ENCODE data around the gene GSTK1. TPM values are rescaled to one million over a fixed set of nuclear protein-coding genes. Genes with fewer than 3 reads are reported as not detected.

Gene GSTK1
- total RNA-seq, 1 experiment from 2014 or later, result 79.9 TPM

- Mint-ChIP-seq H3K27me3 (ENCODE audit: insufficient read depth, unreplicated experiment) (no peaks in the 10 kb centered on the region), H3K4me1 (ENCODE audit: insufficient read depth, unreplicated experiment) (peaks cover 21% of the 10 kb centered on the region), H3K27ac (ENCODE audit: low read depth, unreplicated experiment) (peak overlapping the region; percentile 92), H3K36me3 (ENCODE audit: insufficient read depth, unreplicated experiment) (peaks cover 45% of the 10 kb centered on the region), H3K4me3 (ENCODE audit: unreplicated experiment) (peak overlapping the region; percentile 21), H3K9me3 (ENCODE audit: unreplicated experiment) (no peaks in the 10 kb centered on the region)
- no peak for TF ChIP-seq CTCF (IDR thresholded peaks at IDR 0.05; ENCODE audit: unreplicated experiment)
- intact Hi-C loops (cut with micrococcal nuclease), result loop anchor here (2.0 kb wide), 1 partner anchor 24 kb away; the partner anchor contains the start of gene CASP2
- ChIA-PET CTCF (interaction anchor here (0.8 to 11.8 kb wide), 7 partner anchors 15 to 151 kb away, joined by 3 to 128 read pairs (median 5); partner anchors contain the start of gene ZYX), POLR2A (interaction anchor here (3.6 kb wide), 1 partner anchor 22 kb away, joined by 32 read pairs; the partner anchor contains the start of gene CASP2)
- no TSS peak for BruUV-seq (replicated peaks)
- DNase-seq (ENCODE audit: unreplicated experiment), result no peak
Observed at GRCh38 chr7:143265017-143265693, 1.9 kb downstream of the GSTK1 start.

GRCh38 chr7:143269251-143269650 lies 6.0 kb downstream of the GSTK1 start:
- Mint-ChIP-seq H3K4me3 (ENCODE audit: unreplicated experiment) (no peak overlapping the region), H3K36me3 (ENCODE audit: insufficient read depth, unreplicated experiment) (peaks cover 46% of the 10 kb centered on the region), H3K4me1 (ENCODE audit: insufficient read depth, unreplicated experiment) (peaks cover 13% of the 10 kb centered on the region), H3K9me3 (ENCODE audit: unreplicated experiment) (no peaks in the 10 kb centered on the region), H3K27ac (ENCODE audit: low read depth, unreplicated experiment) (no peak overlapping the region), H3K27me3 (ENCODE audit: insufficient read depth, unreplicated experiment) (no peaks in the 10 kb centered on the region)
- TF ChIP-seq CTCF (IDR thresholded peaks at IDR 0.05; ENCODE audit: unreplicated experiment), result no peak
- intact Hi-C loops (cut with micrococcal nuclease), result no loop called here
- no peak for DNase-seq (ENCODE audit: unreplicated experiment)
- BruUV-seq (replicated peaks), result no TSS peak
- ChIA-PET POLR2A (no interaction called here), CTCF (interaction anchor here (0.6 to 0.7 kb wide), 2 partner anchors 16 to 146 kb away, joined by 3 read pairs; no protein-coding TSS in a partner anchor)

DNA sequence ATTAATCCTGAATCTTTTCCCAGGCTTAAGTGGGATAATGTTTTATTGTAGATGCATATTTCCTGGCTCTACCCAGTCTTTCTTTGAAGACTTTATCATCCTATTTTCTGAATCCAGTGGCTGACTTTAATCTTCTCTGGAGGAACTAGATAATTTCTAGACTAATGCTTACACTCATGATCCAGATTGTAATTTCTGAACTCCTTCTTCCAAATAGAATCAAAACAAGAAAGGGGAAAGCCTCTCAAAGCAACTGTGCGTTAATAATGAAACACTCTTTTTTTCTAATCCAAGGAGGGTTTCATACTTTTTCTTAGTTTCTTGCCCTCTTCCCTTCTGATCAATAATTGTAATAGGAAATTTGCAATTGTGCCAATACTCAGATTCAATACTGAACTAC lies 8.0 kb downstream of the GSTK1 start:
- no peak overlapping the region for H3K27ac Mint-ChIP-seq (ENCODE audit: low read depth, unreplicated experiment)
- H3K4me3 Mint-ChIP-seq (ENCODE audit: unreplicated experiment), result no peak overlapping the region
- intact Hi-C loops (cut with micrococcal nuclease), result no loop called here
- H3K27me3 Mint-ChIP-seq (ENCODE audit: insufficient read depth, unreplicated experiment), result no peaks in the 10 kb centered on the region
- H3K36me3 Mint-ChIP-seq (ENCODE audit: insufficient read depth, unreplicated experiment), result peaks cover 35% of the 10 kb centered on the region
- no peak for TF ChIP-seq CTCF (IDR thresholded peaks at IDR 0.05; ENCODE audit: unreplicated experiment)
- no peak for DNase-seq (ENCODE audit: unreplicated experiment)
- H3K9me3 Mint-ChIP-seq (ENCODE audit: unreplicated experiment), result no peaks in the 10 kb centered on the region
- ChIA-PET CTCF (interaction anchor here (1.7 kb wide), 1 partner anchor 29 kb away, joined by 8 read pairs; no protein-coding TSS in a partner anchor), POLR2A (interaction anchor here (1.2 kb wide), 1 partner anchor 8 kb away, joined by 10 read pairs; the partner anchor contains the start of gene GSTK1)
- BruUV-seq (replicated peaks), result no TSS peak
- no peaks in the 10 kb centered on the region for H3K4me1 Mint-ChIP-seq (ENCODE audit: insufficient read depth, unreplicated experiment)

DNA sequence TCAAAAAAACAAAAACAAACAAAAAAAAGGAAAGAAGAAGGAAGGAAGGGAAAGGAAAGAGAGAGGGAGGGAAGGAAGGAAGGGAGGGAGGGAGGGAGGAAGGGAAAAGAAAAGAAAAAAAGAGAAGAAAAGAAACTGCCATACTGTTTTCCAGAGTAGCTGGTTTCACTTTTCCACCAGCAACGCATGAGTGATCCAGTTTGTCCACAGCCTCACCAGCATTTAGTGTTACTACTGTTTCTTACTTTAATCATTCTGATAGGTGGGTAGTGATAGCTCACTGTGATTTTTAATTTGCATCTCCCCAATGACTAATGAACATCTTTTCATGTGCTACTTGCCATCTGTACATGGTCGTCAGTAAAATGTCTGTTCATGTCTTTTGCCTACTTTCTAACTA lies 9.6 kb downstream of the GSTK1 start:
- no TSS peak for BruUV-seq (replicated peaks)
- ChIA-PET CTCF (interaction anchor here (0.6 to 1.7 kb wide), 2 partner anchors 27 to 41 kb away, joined by 3 to 8 read pairs; no protein-coding TSS in a partner anchor), POLR2A (interaction anchor here (0.6 to 1.1 kb wide), 3 partner anchors 9 to 135 kb away, joined by 3 to 6 read pairs (median 4); partner anchors contain the start of gene GSTK1)

More for the DNA sequence above, 9.6 kb downstream of the GSTK1 start:
- Mint-ChIP-seq H3K27ac (ENCODE audit: low read depth, unreplicated experiment) (no peak overlapping the region), H3K9me3 (ENCODE audit: unreplicated experiment) (no peaks in the 10 kb centered on the region), H3K36me3 (ENCODE audit: insufficient read depth, unreplicated experiment) (peaks cover 24% of the 10 kb centered on the region), H3K27me3 (ENCODE audit: insufficient read depth, unreplicated experiment) (no peaks in the 10 kb centered on the region), H3K4me3 (ENCODE audit: unreplicated experiment) (no peak overlapping the region), H3K4me1 (ENCODE audit: insufficient read depth, unreplicated experiment) (no peaks in the 10 kb centered on the region)
- intact Hi-C loops (cut with micrococcal nuclease), result no loop called here
- DNase-seq (ENCODE audit: unreplicated experiment), result no peak
- no peak for TF ChIP-seq CTCF (IDR thresholded peaks at IDR 0.05; ENCODE audit: unreplicated experiment)

Data from MCF 10A (cell line).